PC-9 (cell line): ENCODE data around the gene RIC3. TPM values are rescaled to one million over a fixed set of nuclear protein-coding genes. Genes with fewer than 3 reads are reported as not detected.

Source experiments
- BruUV-seq: library from RNA; stranded (reverse); fragments of 400-500 nt; replicated peaks from 2 replicates; lab custom pipeline; 2021; lab: Mats Ljungman, UMichigan
- CTCF ChIA-PET: fragments of 300-600 bp; sonication (Branson Sonifier 250); formaldehyde crosslinking; loops from one replicate; lab custom pipeline; 2022; ENCODE audit warnings: antibody characterized with exemption; lab: Charles Lee
- POLR2A ChIA-PET: fragments of 300-600 bp; sonication (Branson Sonifier 250); formaldehyde crosslinking; loops from one replicate; lab custom pipeline; 2022; ENCODE audit warnings: antibody characterized with exemption; ENCODE audit not compliant: unreplicated experiment; lab: Charles Lee
- DNase-seq, 2 experiments: peaks; one replicate each; pipeline versions ENCODE4 v3.0.0 to v3.0.0-alpha.2; 2015 to 2022; ENCODE audit warnings: mixed read lengths in 1 of 2
- H2AFZ ChIP-seq: fragments of 200-600 bp; sonication (generic); 2 replicates; pipeline ENCODE4 v1.8.1; 2017; ENCODE audit warnings: antibody characterized with exemption
- H3F3A ChIP-seq: fragments of 200-600 bp; sonication (generic); 2 replicates; pipeline ENCODE4 v1.8.1; 2017; ENCODE audit warnings: antibody characterized with exemption, mild to moderate bottlenecking, low read depth; ENCODE audit not compliant: insufficient read depth
- H3K27ac ChIP-seq: fragments of 200-600 bp; sonication (generic); 2 replicates; pipeline ENCODE4 v1.6.1; 2016; ENCODE audit warnings: mixed run types
- H3K27me3 ChIP-seq: fragments of 200-600 bp; sonication (generic); 2 replicates; pipeline ENCODE4 v1.6.1; 2016; ENCODE audit warnings: low read depth, mixed run types; ENCODE audit not compliant: insufficient read depth
- H3K36me3 ChIP-seq: fragments of 200-600 bp; sonication (generic); 2 replicates; pipeline ENCODE4 v1.6.1; 2016; ENCODE audit warnings: low read depth, mixed run types
- H3K4me1 ChIP-seq: fragments of 200-600 bp; sonication (generic); replicated peaks from 2 replicates; pipeline ENCODE4 v1.6.1; 2016; ENCODE audit warnings: mixed run types; ENCODE audit not compliant: insufficient read depth
- H3K4me2 ChIP-seq: fragments of 200-600 bp; sonication (generic); 2 replicates; pipeline ENCODE4 v1.6.1; 2017; ENCODE audit warnings: mixed run types
- H3K4me3 ChIP-seq: fragments of 200-600 bp; sonication (generic); 2 replicates; pipeline ENCODE4 v1.6.1; 2016; ENCODE audit warnings: mixed run types
- H3K79me2 ChIP-seq: fragments of 200-600 bp; sonication (generic); 2 replicates; pipeline ENCODE4 v1.6.1; 2017; ENCODE audit warnings: low read depth, mixed run types
- H3K9me2 ChIP-seq: fragments of 200-600 bp; sonication (generic); 2 replicates; pipeline ENCODE4 v1.8.1; 2017; ENCODE audit warnings: mild to moderate bottlenecking; ENCODE audit not compliant: insufficient read depth
- H3K9me3 ChIP-seq: fragments of 200-600 bp; sonication (generic); 2 replicates; pipeline ENCODE4 v1.8.1; 2016; ENCODE audit warnings: low read depth; ENCODE audit not compliant: insufficient read depth
- H4K20me1 ChIP-seq: fragments of 200-600 bp; sonication (generic); 2 replicates; pipeline ENCODE4 v1.8.1; 2017; ENCODE audit not compliant: insufficient read depth
- EZH2 ChIP-seq: fragments of 200-600 bp; sonication (generic); IDR thresholded peaks from 2 replicates; pipeline ENCODE4 v1.8.0; 2017; ENCODE audit warnings: antibody characterized with exemption, low read depth
- intact Hi-C: fragments of 100-400 bp; cut with micrococcal nuclease; formaldehyde crosslinking; loops from one replicate; pipeline ENCODE4 v1.10.0; 2022; ENCODE audit not compliant: unreplicated experiment
- total RNA-seq: library from RNA; stranded (reverse); gene quantifications from 2 replicates; pipeline ENCODE4 v1.2.3, GENCODE V29; 2021
- TF ChIP-seq, protein P1 (sequence below): fragments of 200-600 bp; sonication (generic); conservative IDR thresholded peaks from 2 replicates; pipeline ENCODE4 v1.6.1; 2017; ENCODE audit warnings: mixed run types, antibody characterized with exemption, mild to moderate bottlenecking, moderate library complexity

RIC3 gene
- total RNA-seq, 1 experiment from 2014 or later = not detected

DNA sequence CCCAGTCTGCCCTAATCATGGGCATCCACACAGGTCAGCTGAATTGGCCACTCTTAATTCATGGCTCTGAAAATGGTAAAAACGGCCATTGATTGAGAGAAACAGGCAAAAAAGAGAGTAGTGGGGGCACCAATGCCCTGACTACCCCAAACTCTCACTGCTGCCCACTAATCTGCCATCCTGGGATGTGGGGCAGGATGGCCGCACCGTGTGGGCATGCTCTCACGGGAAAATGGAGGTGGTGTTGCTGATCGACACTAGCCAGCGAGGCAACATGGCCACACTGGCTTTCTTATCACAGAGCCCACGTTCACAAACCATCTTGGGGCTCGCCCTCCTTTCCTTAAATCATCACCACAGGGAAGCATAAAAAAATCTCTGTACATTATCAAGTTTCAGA is 99.1 kb downstream of the RIC3 start:
- H3K4me3 ChIP-seq = no peak overlapping the region
- no peak overlapping the region for H3K27ac ChIP-seq
- ChIA-PET CTCF (interaction anchor here (0.7 kb wide), 1 partner anchor 83 kb away, joined by 3 read pairs; the partner anchor contains the start of gene EIF3F), POLR2A (interaction anchor here (0.6 kb wide), 1 partner anchor 83 kb away, joined by 5 read pairs; the partner anchor contains the start of gene EIF3F)
- no peaks in the 10 kb centered on the region for H3K9me3 ChIP-seq
- DNase-seq = no peak
- no peaks in the 10 kb centered on the region for H3K36me3 ChIP-seq
- no peak overlapping the region for H2AFZ ChIP-seq
- no peaks in the 10 kb centered on the region for H4K20me1 ChIP-seq
- TF ChIP-seq, protein P1, sequence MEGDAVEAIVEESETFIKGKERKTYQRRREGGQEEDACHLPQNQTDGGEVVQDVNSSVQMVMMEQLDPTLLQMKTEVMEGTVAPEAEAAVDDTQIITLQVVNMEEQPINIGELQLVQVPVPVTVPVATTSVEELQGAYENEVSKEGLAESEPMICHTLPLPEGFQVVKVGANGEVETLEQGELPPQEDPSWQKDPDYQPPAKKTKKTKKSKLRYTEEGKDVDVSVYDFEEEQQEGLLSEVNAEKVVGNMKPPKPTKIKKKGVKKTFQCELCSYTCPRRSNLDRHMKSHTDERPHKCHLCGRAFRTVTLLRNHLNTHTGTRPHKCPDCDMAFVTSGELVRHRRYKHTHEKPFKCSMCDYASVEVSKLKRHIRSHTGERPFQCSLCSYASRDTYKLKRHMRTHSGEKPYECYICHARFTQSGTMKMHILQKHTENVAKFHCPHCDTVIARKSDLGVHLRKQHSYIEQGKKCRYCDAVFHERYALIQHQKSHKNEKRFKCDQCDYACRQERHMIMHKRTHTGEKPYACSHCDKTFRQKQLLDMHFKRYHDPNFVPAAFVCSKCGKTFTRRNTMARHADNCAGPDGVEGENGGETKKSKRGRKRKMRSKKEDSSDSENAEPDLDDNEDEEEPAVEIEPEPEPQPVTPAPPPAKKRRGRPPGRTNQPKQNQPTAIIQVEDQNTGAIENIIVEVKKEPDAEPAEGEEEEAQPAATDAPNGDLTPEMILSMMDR = no peak
- no peak for TF ChIP-seq EZH2
- no peak overlapping the region; the same call in 1 of the 2 replicates for H3K4me2 ChIP-seq
- H3K27me3 ChIP-seq = no peaks in the 10 kb centered on the region
- no peaks in the 10 kb centered on the region for H3K79me2 ChIP-seq
- no peaks in the 10 kb centered on the region for H3K9me2 ChIP-seq
- H3K4me1 ChIP-seq = peaks cover 12% of the 10 kb centered on the region
- intact Hi-C loops = no loop called here
- no TSS peak for BruUV-seq
- no peaks in the 10 kb centered on the region; the same call in 1 of the 2 replicates for H3F3A ChIP-seq

DNA sequence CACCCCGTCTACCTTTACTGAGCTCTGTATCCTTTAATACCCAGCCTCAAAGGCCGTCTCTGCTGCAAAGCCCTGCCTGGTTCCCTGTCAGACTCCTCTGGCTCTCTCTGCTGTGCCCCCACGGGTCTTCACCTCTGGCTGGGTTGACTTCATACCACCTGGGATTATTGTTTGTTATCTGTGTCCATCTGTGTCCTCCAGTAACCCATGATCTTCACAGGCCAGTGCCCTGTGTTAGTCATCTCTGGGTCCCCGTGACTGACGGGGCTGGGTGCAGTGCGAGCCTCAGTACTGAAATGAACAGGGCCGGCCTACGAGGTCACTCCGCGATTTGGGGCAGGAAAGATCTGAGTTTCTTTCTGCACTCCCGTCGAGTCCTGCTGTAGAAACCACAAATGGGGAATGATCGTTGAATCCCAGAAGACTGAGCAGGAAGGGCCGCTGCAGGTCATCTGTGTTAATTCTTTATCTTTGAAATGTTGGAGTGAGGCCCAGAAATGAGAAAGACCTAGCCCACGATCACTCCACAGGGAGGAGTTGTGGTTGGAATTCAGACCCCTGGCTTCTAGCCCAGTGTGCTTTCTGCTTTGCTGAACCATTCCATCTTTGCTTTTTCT is 100.1 kb downstream of the RIC3 start:
- peak; percentile 67 to 73 for DNase-seq
- peak overlapping the region; percentile 48 for H3K4me2 ChIP-seq
- no peaks in the 10 kb centered on the region for H3K9me2 ChIP-seq
- H3K79me2 ChIP-seq = no peaks in the 10 kb centered on the region
- peak overlapping the region; percentile 7; the same call in 1 of the 2 replicates for H3K27ac ChIP-seq
- H3K36me3 ChIP-seq = no peaks in the 10 kb centered on the region
- peaks cover 12% of the 10 kb centered on the region for H3K4me1 ChIP-seq
- H2AFZ ChIP-seq = peak overlapping the region; percentile 43; the same call in 1 of the 2 replicates
- no peaks in the 10 kb centered on the region for H3K9me3 ChIP-seq
- ChIA-PET POLR2A (interaction anchor here (0.6 kb wide), 1 partner anchor 164 kb away, joined by 4 read pairs; no protein-coding TSS in a partner anchor), CTCF (interaction anchor here (0.6 kb wide), 1 partner anchor 491 kb away, joined by 3 read pairs; no protein-coding TSS in a partner anchor)
- no peak for TF ChIP-seq EZH2
- TF ChIP-seq, protein P1 = no peak
- no peaks in the 10 kb centered on the region; the same call in 1 of the 2 replicates for H3F3A ChIP-seq
- no peaks in the 10 kb centered on the region for H3K27me3 ChIP-seq
- H3K4me3 ChIP-seq = no peak overlapping the region
- H4K20me1 ChIP-seq = no peaks in the 10 kb centered on the region
- no TSS peak for BruUV-seq
- intact Hi-C loops = no loop called here

DNA sequence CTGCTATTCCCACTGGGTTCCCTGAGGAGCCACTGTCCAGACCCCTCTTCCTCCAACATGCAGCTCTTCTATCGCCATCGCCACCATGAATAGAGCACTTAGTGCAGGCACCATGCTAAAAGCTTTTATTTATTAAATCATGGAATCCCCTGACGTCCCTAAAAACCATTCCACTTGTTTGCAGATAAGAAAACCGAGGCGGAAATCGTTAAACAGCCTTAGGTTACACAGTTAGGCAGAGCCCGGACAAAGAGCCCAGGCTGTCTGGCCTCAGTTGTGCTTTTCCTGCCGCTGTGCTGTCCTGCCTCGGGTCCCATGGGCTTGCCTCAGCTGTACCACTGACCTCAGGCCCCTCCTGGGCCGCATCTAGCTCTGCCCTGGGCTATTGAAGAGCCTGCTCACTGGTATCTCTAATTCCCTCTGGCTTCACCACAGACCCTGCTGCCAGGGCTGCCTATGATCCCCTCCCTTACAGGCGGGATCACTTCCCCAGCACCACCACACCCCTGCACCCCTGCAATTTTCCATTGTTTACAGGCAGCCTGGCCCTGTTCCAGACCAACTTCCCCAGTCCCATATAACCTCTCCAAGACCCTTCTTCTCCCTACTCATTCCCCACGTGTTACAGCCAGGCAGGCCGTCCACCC is 100.8 kb downstream of the RIC3 start:
- DNase-seq = no peak
- H3K79me2 ChIP-seq = no peaks in the 10 kb centered on the region
- H3K4me1 ChIP-seq = peaks cover 12% of the 10 kb centered on the region
- H3K27me3 ChIP-seq = no peaks in the 10 kb centered on the region
- H3F3A ChIP-seq = no peaks in the 10 kb centered on the region; the same call in 1 of the 2 replicates
- H2AFZ ChIP-seq = no peak overlapping the region
- no peaks in the 10 kb centered on the region for H3K36me3 ChIP-seq
- no peak overlapping the region for H3K4me3 ChIP-seq
- no peaks in the 10 kb centered on the region for H3K9me2 ChIP-seq
- H4K20me1 ChIP-seq = no peaks in the 10 kb centered on the region
- POLR2A ChIA-PET = interaction anchor here (0.6 kb wide), 1 partner anchor 163 kb away, joined by 4 read pairs; no protein-coding TSS in a partner anchor
- TF ChIP-seq EZH2 = no peak
- TF ChIP-seq, protein P1 = no peak
- no peak overlapping the region for H3K27ac ChIP-seq
- H3K4me2 ChIP-seq = peak overlapping the region; percentile 48; the same call in 1 of the 2 replicates
- CTCF ChIA-PET = no interaction called here
- intact Hi-C loops = no loop called here
- BruUV-seq = no TSS peak
- H3K9me3 ChIP-seq = no peaks in the 10 kb centered on the region
